GM18499 (cell line): ENCODE data around the gene CEP250.

Experiments used
- ATAC-seq: cut with Tn5 transposase; IDR thresholded peaks from one replicate; pipeline ENCODE4 v1.9.1; 2021; ENCODE audit warnings: moderate number of reproducible peaks; ENCODE audit not compliant: insufficient read depth, unreplicated experiment

The CEP250 gene

DNA sequence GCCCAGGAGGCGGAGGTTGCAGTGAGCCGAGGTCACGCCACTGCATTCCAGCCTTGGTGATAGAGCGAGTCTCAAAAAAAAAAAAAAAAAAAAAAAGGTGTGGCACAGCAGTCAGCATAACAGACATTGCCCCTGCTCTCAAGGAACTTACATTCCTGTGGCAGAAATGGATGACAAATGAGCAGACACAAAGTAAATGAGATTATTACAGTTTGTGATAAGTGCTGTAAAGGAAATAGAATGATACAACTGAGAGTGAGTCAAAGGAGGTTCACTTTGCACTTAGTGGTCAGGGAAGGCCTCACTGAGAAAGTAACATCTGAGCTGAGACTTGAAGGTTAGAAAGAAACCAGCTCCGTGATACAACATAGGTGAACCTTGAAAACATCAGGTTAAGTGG, 36.4 kb downstream of the CEP250 start:
- ATAC-seq, result no peak

DNA sequence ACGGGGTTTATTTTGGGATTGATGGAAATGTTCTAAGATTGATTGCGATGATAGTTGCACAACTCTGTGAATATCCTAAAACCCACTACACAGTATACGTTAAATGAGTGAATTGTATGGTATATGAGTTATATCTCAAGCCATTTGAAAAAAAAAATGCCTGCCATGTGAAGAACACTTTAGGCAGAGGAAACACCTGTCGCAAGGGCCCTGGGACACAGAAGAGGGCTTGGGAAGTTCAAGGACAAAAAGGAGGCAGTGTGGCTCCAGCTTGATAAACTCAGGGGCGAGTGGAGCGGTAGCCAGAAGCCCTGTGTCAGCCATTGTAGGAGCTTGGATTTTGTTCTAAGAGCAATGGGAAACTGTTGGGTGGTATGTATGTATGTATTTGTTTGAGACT, 37.0 kb downstream of the CEP250 start:
- ATAC-seq, result no peak

DNA sequence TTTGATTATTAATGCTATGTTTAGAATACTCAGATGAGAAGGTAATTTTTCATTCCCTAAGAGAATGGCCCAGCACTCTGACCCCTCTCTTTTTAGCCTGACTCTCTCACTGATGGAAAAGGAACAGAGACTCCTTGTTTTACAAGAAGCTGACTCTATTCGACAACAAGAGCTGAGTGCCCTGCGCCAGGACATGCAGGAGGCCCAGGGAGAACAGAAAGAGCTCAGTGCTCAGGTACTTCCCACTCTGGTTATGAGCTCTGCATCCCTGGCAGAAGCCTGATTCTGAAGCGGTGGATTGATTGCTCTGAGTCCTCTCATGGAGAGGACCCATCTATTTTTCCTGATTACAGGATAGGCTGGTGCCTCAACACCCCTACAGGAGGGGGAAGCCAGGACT, 41.1 kb downstream of the CEP250 start:
- no peak for ATAC-seq

DNA sequence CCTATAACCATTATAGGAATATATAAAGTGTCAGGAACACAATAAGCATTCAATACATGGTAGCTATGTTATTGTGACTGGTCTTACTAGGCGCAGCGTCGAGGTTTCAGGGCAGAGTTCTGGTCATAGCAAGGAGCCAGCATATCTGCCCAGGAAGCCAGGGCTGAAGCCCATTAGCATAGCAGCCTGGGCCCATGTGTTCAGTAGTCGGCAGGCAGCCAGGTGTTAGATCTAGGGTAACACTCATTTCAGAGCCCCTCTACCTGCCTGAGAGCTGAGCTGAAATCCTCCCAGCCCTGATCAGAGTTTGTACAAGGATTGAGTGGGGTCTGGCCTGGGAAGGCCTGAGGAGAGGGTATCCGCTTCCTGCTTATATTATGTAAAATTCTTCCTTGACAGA, 41.9 kb downstream of the CEP250 start:
- ATAC-seq, result no peak

DNA sequence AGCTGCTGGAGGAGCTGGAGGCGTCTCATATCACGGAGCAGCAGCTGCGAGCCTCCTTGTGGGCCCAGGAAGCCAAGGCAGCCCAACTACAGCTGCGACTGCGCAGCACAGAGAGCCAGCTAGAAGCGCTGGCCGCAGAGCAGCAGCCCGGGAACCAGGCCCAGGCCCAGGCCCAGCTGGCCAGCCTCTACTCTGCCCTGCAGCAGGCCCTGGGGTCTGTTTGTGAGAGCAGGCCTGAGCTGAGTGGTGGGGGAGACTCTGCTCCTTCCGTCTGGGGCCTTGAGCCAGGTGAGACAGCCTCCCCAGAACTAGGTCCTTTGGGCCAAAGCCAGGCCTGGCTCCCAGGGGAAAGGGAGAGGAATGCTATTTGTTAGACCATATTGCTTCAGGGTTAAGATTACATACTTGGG, 42.4 kb downstream of the CEP250 start:
- no peak for ATAC-seq

DNA sequence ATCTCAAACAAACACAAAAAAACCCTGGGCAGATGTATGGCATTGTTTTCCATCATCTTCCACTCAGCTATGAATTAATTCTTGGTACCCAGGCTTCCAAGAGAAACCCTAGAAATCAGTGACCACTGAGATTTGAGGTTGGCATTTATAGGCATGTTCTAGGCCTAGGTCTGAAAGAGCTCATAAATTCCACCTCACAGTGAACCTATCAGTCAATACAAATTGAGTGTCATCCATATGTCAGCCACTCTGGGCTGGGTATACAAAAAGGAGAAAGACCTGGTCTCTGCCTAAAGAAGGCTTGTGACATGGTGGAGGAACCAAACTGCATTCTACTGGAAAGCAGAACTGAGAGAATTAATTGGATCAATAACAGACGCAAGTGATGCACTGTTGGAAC, 43.9 kb downstream of the CEP250 start:
- ATAC-seq, result no peak

DNA sequence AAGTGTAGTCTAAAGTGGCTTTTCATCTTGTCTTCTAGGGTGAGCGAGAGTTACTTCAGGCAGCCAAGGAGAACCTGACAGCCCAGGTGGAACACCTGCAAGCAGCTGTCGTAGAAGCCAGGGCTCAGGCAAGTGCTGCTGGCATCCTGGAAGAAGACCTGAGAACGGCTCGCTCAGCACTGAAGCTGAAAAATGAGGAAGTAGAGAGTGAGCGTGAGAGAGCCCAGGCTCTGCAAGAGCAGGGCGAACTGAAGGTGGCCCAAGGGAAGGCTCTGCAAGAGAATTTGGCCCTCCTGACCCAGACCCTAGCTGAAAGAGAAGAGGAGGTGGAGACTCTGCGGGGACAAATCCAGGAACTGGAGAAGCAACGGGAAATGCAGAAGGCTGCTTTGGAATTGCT, 47.0 kb downstream of the CEP250 start:
- no peak for ATAC-seq

DNA sequence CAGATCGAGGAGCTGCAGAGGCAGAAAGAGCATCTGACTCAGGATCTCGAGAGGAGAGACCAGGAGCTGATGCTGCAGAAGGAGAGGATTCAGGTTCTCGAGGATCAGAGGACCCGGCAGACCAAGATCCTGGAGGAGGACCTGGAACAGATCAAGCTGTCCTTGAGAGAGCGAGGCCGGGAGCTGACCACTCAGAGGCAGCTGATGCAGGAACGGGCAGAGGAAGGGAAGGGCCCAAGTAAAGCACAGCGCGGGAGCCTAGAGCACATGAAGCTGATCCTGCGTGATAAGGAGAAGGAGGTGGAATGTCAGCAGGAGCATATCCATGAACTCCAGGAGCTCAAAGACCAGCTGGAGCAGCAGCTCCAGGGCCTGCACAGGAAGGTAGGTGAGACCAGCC, 47.9 kb downstream of the CEP250 start:
- no peak for ATAC-seq

DNA sequence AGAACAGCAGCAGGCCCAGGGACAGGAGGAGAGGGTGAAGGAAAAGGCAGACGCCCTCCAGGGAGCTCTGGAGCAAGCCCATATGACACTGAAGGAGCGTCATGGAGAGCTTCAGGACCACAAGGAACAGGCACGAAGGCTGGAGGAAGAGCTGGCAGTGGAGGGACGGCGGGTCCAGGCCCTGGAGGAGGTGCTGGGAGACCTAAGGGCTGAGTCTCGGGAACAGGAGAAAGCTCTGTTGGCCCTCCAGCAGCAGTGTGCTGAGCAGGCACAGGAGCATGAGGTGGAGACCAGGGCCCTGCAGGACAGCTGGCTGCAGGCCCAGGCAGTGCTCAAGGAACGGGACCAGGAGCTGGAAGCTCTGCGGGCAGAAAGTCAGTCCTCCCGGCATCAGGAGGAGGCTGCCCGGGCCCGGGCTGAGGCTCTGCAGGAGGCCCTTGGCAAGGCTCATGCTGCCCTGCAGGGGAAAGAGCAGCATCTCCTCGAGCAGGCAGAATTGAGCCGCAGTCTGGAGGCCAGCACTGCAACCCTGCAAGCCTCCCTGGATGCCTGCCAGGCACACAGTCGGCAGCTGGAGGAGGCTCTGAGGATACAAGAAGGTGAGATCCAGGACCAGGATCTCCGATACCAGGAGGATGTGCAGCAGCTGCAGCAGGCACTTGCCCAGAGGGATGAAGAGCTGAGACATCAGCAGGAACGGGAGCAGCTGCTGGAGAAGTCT, 48.6 kb downstream of the CEP250 start:
- ATAC-seq, result no peak

DNA sequence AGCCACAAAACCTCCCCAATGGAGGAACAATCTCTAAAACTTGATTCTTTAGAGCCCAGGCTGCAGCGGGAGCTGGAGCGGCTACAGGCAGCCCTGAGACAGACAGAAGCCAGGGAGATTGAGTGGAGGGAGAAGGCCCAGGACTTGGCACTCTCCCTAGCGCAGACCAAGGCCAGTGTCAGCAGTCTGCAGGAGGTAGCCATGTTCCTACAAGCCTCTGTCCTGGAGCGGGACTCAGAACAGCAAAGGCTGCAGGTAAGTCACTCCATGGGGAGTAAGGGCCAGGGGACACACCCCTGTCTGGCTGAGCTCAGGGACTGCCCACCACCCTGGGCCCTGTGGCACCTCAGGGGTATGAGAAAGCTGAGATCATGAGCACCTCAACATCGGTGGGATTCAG, 49.4 kb downstream of the CEP250 start:
- ATAC-seq, result no peak

DNA sequence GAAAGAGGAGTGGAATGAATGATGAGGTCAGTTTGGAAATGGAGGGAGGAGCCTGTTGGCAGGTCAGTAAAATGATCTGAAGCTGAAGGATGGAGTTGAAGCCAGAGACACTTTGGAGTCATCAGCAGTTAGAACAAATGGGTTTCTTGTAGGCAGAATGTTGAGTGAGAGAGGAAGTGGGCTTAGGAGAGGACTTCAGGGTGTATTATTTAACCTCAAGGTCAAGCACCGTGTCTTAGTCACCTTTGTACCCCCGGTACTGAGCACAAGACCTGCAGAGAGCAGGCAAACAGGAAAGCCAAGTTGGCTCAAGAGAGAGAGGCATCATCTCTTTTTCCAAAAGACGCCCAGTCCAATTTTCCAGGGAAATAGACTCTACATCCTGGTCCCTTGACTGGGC, 50.8 kb downstream of the CEP250 start:
- ATAC-seq, result no peak

DNA sequence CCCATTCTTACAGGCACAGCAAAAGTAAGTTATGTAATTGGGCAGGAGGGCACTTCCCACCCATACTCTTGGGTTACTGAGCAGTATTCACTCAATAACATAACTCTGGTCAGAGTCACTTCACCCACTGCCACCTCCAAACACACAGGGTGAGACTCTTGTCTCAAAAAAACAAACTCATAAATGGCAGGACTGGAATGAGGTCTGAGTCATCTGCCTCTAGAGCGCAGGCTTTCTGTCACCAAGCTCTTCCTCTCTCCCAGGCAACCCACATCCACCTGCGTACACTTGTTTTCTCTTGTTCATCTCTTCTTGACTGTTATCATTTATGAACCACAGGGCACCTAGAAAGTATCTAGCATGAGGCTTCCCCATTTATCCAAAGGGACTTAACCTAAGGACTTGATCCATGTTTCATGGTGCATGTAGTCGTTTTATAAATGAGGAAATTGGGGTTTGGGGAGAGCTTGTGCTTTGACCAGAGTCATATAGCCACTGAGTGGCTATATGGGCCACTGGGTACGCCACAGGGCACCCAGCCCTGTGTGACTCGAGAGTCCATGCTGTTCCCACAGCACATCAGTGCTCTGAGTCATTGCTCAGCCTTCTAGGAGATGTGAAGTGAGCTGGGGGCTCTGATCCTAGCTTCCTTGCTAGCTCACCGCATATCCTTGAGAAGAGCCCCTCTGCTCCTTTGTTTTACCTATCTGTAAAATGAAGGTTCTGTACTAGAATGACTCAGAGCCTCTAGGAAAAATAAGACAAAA, 51.7 kb downstream of the CEP250 start:
- no peak for ATAC-seq

DNA sequence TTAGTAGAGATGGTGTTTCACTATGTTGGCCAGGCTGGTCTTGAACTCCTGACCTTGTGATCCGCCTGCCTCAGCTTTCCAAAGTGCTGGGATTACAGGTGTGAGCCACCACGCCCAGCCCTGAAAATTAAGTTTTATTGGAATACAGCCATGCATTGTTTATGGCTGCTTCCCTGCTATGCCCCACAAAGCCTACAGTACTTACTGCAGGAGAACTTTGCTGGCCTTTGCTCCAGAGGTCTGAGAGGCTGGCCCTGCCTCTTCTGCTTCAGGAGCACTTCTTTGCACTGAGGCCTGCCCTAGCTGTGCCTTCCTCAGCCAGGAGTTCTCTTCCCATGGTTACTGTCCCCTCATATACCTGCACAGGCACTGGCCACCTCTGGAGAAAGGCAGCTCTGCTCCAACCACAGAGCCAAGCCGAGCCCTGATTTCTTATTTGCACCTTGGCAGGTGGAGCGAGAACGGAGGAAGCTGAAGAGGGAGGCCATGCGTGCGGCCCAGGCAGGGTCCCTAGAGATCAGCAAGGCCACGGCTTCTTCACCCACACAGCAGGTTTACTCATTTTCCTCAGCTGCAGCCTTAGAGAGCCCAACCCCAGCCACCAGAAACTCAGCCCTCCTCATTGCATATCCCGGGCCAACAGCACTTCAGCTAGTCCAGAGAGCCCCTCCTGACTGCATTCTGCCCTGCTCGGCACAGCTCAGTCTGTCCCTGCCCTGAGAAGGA, 53.3 kb downstream of the CEP250 start:
- no peak for ATAC-seq

DNA sequence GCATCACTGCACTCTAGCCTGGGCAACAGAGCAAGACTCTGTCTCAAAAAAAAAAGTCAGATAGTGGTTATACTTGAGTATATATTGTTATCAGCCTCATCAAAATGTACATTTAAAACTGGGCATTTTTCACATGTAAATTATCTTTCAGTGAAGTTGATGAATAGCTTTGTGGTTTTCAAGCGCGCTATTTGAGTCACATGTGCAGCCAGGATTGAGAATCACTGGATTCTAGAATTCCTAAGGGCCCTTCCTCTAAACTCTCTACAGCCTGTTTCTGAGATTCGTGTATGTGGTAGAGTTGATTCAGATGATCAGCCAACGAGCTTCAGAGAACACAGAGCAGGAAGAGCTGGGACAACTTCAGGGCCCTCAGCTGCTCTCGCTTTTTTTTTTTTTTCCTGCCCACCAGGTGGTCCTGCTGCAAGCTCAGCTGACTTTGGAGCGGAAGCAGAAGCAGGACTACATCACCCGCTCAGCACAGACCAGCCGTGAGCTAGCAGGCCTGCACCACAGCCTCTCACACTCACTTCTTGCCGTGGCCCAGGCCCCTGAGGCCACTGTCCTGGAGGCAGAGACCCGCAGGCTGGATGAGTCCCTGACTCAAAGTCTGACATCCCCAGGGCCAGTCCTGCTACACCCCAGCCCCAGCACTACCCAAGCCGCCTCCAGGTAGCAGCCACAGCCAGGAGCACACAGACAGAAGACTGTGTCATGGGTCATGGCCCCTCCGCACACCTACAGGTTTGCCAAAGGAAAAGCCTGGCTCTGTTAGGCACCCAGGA, 55.7 kb downstream of the CEP250 start:
- no peak for ATAC-seq

DNA sequence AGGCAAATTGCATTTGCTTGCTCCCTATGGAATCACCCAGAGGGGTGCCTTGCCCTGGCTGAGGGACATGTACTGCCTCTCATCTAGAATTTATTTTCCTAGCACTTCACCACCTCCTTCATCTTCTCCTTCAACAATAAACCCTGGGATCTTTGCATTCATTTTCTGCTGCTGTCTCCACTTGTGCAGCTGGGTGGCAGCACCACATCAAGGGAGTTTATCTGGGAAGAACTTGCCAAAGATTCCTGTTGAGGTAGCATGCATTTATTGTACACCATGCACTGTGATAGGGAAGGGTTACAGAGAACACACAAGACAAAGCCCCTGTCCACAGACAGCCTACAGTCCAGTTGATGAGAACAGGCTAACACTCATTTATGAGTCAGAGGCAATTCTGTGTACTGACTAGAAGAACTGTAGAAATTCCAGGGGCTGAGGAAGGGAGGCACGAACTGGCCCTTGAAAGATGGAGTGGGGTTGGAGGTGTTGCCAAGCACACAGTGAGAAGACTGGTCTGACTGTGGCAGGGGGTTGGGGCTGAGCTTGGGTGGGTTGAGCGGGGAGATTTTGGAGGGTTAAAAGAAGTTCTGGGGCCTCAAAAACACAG, 56.5 kb downstream of the CEP250 start:
- no peak for ATAC-seq

DNA sequence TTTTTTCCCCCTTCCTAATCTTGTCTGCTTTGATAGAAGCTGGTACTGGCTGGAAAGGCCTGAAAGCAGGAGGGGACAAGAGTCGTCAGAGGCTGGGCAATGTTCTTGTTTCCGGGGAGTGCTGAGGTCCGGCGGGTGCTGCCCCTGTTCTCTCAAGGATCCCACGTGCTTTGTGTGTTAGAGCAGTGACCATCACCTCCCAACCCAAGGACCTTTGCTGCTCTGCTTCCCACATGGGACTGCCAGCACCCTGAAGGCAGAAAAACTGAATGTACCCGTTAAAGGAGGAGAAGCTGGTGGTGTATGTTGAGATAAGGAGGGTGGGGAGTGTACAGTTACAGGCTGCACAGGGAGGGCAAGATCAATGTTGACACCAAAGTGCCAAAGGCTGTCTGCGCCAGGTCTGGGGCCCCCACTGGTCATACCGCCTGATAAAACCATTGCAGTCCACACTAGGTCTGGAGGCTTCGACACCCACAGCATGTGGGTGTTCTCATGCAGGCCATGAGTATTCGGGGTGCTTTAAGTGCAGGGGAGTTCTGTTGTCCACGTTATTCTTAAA, 59.1 kb downstream of the CEP250 start:
- no peak for ATAC-seq

DNA sequence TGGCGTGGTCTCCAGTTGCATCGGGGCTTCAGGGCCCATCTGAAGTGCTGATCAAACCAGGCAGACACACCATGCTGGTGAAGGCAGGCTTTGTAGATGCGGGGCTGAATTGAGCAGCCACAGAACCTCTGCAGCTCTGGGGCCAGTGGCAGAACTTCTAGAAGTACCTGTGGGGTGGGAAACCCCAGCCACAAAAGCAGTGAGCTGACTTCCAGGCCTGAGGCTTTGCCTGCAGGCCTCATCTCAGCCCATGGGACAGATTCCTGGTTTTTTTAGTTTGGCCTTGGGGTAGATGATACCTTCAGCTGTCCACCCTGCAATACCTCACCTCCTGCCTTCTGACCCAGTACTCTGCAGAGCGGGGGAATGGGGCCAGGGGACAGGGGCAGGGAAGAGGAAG, 59.9 kb downstream of the CEP250 start:
- ATAC-seq, result no peak

DNA sequence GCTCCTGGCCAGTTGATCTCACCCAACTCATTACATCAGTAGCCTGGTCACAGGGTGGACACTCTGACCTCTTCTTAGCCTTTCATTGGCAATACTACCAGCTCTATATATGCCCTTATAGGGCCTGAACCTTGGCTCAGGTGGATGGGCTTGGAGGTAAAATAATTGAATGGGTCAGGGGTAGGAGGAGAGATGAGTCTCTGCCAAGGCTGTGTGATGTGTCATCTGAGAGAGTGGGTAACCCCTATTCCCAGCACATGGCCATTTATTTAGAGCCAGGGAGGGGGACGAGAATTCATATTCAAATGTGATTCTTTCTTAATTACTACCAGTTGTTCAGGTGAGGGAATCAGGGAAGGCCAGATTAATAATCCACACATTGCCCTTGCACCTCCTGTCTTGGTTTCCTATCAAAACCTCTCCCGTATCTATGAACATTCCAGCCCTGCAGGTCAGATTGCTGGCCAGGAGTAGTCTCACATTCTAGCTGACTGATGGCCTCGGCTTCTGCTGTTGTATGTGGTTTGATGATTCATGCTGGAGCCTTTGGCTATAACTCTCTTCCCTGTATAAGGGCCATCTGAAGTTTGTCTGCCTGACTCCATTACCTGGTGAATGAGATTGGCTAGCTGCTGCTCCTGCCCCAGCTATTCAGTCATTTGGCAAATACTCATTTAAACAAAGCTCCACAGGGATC, 60.7 kb downstream of the CEP250 start:
- no peak for ATAC-seq

DNA sequence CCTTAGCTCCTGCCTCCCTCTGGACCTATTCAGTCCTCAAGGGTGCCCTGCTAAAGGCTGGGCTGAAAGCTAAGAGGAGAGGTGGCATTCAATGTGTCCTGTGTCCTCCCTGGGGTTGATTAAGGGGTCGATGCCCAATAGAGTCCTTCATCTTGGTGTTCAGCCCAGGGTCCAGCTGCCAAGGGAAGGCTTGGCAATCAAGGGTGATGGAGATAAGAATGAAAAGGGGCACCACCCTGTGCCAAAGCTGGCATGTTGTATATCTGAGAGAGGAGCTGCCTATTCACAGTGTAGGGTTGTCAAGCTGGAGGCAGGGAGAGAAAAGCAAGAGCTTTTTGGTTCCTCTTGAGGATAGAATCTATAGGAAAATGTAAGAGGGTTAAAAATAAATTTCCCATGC, 61.7 kb downstream of the CEP250 start:
- no peak for ATAC-seq
